T-cell (primary cell): ENCODE results near the gene ZFAND4. TPM values are rescaled to one million over a fixed set of nuclear protein-coding genes. Genes with fewer than 3 reads are reported as not detected.
"Not testable (repeated sequence)": the region's sequence is repeated elsewhere in the genome, so short reads cannot be mapped to it uniquely, and the experiment has no call there.

Source experiments
- ATAC-seq, 4 experiments: fragments of 200-7000 bp in 3 of 4; fragments of 150-1000 bp in 1 of 4; cut with Tn5 transposase; replicated peaks in 1 of 4; 1 replicate in 3 of 4; 2 replicates in 1 of 4; pipeline ENCODE4 v1.10.0; 2021; ENCODE audit warnings: moderate library complexity in 3 of 4, mild to moderate bottlenecking in 2 of 4, moderate number of reproducible peaks in 1 of 4
- CTCF ChIA-PET, 2 donors: fragments of 300-600 bp; sonication (Branson Sonifier 250); formaldehyde crosslinking; loops; one replicate each; lab custom pipeline; 2022; ENCODE audit warnings: antibody characterized with exemption in 2 of 2; lab: Charles Lee
- POLR2A ChIA-PET, 2 donors: fragments of 300-600 bp; sonication (Branson Sonifier 250); formaldehyde crosslinking; loops; one replicate each; lab custom pipeline; 2022; ENCODE audit warnings: antibody characterized with exemption in 2 of 2; lab: Charles Lee
- DNase-seq, 35 experiments: peaks; one replicate each; pipeline versions ENCODE4 v3.0.0 to v3.0.0-alpha.2; 2013 to 2023
- H3K27ac ChIP-seq: one replicate; pipeline ENCODE4 v1.5.1; 2013; ENCODE audit warnings: low read length
- H3K27me3 ChIP-seq, 2 experiments: replicated peaks in 1 of 2; 1 replicate in 1 of 2; 2 replicates in 1 of 2; pipeline versions ENCODE4 v1.6.1 to v1.7.0; 2013; ENCODE audit warnings: low read length in 1 of 2, mixed read lengths in 1 of 2; ENCODE audit not compliant: control insufficient read depth in 2 of 2, insufficient read depth in 2 of 2; ENCODE audit errors: extremely low read depth in 1 of 2
- H3K36me3 ChIP-seq, 2 donors: 1 replicate in 1 of 2; 2 replicates in 1 of 2; pipeline versions ENCODE4 v1.6.1 to v1.7.0; 2013; ENCODE audit warnings: low read length in 1 of 2; ENCODE audit not compliant: control insufficient read depth in 2 of 2, insufficient read depth in 1 of 2; ENCODE audit errors: extremely low read depth in 1 of 2
- H3K4me1 ChIP-seq, 2 experiments: 1 replicate in 1 of 2; 2 replicates in 1 of 2; pipeline versions ENCODE4 v1.6.1 to v1.7.0; 2013; ENCODE audit warnings: low read length in 2 of 2, mixed read lengths in 1 of 2; ENCODE audit not compliant: insufficient read depth in 2 of 2, control insufficient read depth in 1 of 2; ENCODE audit errors: extremely low read depth in 1 of 2
- H3K4me3 ChIP-seq, 2 donors: 1 replicate in 1 of 2; 2 replicates in 1 of 2; pipeline versions ENCODE4 v1.5.1 to v1.7.0; 2013; ENCODE audit warnings: mild to moderate bottlenecking in 2 of 2, low read length in 1 of 2, moderate library complexity in 1 of 2; ENCODE audit not compliant: control insufficient read depth in 1 of 2; ENCODE audit errors: extremely low read depth in 1 of 2
- H3K9me3 ChIP-seq: 2 replicates; pipeline ENCODE4 v1.7.0; 2013
- H3K27ac Mint-ChIP-seq, 2 donors: one replicate each; pipeline ENCODE4 v1.8.0; 2020 to 2021; ENCODE audit warnings: mild to moderate bottlenecking in 2 of 2, mixed read lengths in 2 of 2
- H3K27me3 Mint-ChIP-seq, 2 donors: one replicate each; pipeline ENCODE4 v1.8.0; 2021 to 2022; ENCODE audit warnings: mixed read lengths in 2 of 2
- H3K36me3 Mint-ChIP-seq: one replicate; pipeline ENCODE4 v1.8.0; 2021; ENCODE audit warnings: mixed read lengths
- H3K4me1 Mint-ChIP-seq, 3 donors: one replicate each; pipeline ENCODE4 v1.8.0; 2020 to 2022; ENCODE audit warnings: mixed read lengths in 3 of 3, mild to moderate bottlenecking in 1 of 3
- H3K4me3 Mint-ChIP-seq, 3 donors: one replicate each; pipeline ENCODE4 v1.8.0; 2020 to 2022; ENCODE audit warnings: mild to moderate bottlenecking in 3 of 3, mixed read lengths in 3 of 3, moderate library complexity in 3 of 3
- H3K9me3 Mint-ChIP-seq, 3 donors: one replicate each; pipeline ENCODE4 v1.8.0; 2020 to 2022; ENCODE audit warnings: mixed read lengths in 3 of 3
- WGBS: methylation state at CpG from one replicate; pipeline ENCODE4 v1.1.5; 2013; ENCODE audit warnings: missing lambda C conversion rate; ENCODE audit not compliant: insufficient coverage; 5-methylcytosine and 5-hydroxymethylcytosine counted together
- total RNA-seq, 35 experiments: library from RNA in 6 of 35; stranded (reverse) in 6 of 35; fragments of 120-200 nt in 1 of 35; gene quantifications; one replicate each; pipeline versions ENCODE4 v1.2.1 to v1.2.4 and lab custom pipeline; 2013 to 2026

The ZFAND4 gene
- total RNA-seq, 5 donors from 2014 or later (not counting 1 experiment from before 2014, with no cell fraction given) = 26.8 to 32.1 (median 30.6) TPM

DNA sequence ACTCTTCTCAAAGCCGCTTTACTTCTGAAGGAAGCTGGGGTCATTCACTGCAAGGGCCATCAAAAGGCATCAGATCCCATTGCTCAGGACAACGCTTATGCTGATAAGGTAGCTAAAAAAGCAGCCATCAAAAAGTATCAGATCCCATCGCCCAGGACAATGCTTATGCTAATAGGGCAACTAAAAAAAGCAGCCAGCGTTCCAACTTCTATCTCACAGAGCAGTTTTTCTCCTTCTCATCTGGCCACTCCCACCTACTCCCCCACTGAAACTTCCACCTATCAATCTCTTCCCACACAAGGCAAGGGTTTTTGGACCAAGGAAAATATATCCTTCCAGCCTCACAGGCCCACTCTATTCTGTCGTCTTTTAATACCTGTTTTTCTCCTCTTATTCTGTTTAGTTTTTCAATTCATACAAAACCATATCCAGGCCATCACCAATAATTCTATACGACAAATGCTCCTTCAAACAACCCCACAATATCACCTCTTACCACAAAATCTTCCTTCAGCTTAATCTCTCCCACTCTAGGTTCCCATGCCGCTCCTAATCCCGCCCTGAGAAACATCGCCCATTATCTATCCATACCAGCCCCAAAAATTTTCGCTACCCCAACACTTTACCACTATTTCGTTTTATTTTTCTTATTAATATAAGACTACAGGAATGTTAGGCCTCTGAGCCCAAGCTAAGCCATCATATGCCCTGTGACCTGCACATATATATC, 97.4 kb downstream of the ZFAND4 start:
- 96% methylated on average over 5 of the region's 11 CpGs for WGBS
- H3K4me1 ChIP-seq, H3K9me3 Mint-ChIP-seq, H3K27ac ChIP-seq, H3K9me3 ChIP-seq, H3K36me3 ChIP-seq, H3K27me3 ChIP-seq, H3K4me3 Mint-ChIP-seq, H3K4me3 ChIP-seq, ATAC-seq, H3K27ac Mint-ChIP-seq, DNase-seq, H3K27me3 Mint-ChIP-seq: not testable (repeated sequence)
- peaks cover 27 to 35% (median 28%) of the 10 kb centered on the region in 3 donors for H3K4me1 Mint-ChIP-seq
- ChIA-PET CTCF (interaction anchor here in 1 of 2 donors (0.6 kb wide), 1 partner anchor 57 kb away, joined by 4 read pairs; no protein-coding TSS in a partner anchor), POLR2A (interaction anchor here in 1 of 2 donors (1.2 kb wide), 1 partner anchor 15 kb away, joined by 3 read pairs; no protein-coding TSS in a partner anchor)
- peaks cover 13% of the 10 kb centered on the region for H3K36me3 Mint-ChIP-seq

DNA sequence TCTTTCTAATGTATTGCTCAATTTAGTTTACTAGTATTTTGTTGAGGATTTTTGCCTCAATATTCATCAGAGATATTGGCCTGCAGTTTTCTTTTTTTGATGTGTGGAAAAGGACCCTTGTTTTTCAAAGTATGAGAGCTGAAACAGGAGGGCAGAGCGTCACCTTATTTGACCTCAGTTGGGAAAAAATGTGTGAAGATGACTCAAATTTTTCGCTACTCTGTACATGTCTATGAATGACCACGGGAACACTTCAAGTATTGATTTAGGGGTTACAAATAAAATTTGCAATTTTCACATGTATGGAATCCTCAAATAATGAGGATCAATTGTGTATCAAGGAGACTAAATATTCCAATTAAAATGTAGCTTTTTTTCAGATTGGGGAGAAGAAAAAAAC, 103.1 kb downstream of the ZFAND4 start:
- H3K4me3 Mint-ChIP-seq = no peak overlapping the region
- H3K9me3 Mint-ChIP-seq = no peaks in the 10 kb centered on the region
- Histone ChIP-seq H3K4me1 (no peaks in the 10 kb centered on the region), H3K9me3 (no peaks in the 10 kb centered on the region), H3K27ac (no peak overlapping the region), H3K4me3 (no peak overlapping the region), H3K36me3 (no peaks in the 10 kb centered on the region), H3K27me3 (no peaks in the 10 kb centered on the region)
- no peak for DNase-seq
- H3K36me3 Mint-ChIP-seq = peaks cover 21% of the 10 kb centered on the region
- ChIA-PET CTCF (no interaction called here), POLR2A (interaction anchor here in 1 of 2 donors (1.2 kb wide), 1 partner anchor 25 kb away, joined by 3 read pairs; no protein-coding TSS in a partner anchor)
- no CpG with 5 or more reads among the region's 3 CpGs for WGBS
- H3K27ac Mint-ChIP-seq = no peak overlapping the region
- no peak for ATAC-seq
- H3K4me1 Mint-ChIP-seq = peaks cover 46 to 56% (median 48%) of the 10 kb centered on the region in 3 donors
- peaks cover 0 to 1% of the 10 kb centered on the region in 2 donors for H3K27me3 Mint-ChIP-seq

DNA sequence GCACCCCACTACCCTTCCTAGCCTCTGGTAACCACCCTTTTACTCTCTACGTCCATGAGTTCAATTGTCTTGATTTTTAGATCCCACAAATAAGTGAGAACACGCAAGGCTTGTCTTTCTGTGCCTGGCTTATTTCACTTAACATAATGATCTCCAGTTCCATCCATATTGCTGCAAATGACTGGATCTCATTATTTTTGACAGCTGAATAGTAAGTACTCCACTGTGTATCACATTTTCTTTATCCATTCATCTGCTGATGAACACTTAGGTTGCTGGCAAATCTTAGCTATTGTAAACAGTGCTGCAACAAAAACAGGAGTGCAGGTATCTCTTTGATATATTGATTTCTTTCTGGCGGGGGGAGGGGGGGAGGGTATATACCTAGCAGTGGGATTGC, 106.2 kb downstream of the ZFAND4 start:
- no peak overlapping the region for H3K27ac Mint-ChIP-seq

More for the DNA sequence above, 106.2 kb downstream of the ZFAND4 start:
- WGBS = 100% methylated on average over 2 of the region's 3 CpGs
- peaks cover 14% of the 10 kb centered on the region for H3K36me3 Mint-ChIP-seq
- H3K4me1 Mint-ChIP-seq = peaks cover 50 to 71% (median 53%) of the 10 kb centered on the region in 3 donors
- H3K9me3 Mint-ChIP-seq = no peaks in the 10 kb centered on the region
- Histone ChIP-seq H3K36me3 (no peaks in the 10 kb centered on the region), H3K4me3 (no peak overlapping the region), H3K27me3 (no peaks in the 10 kb centered on the region), H3K27ac (no peak overlapping the region), H3K4me1 (no peaks in the 10 kb centered on the region), H3K9me3 (no peaks in the 10 kb centered on the region)
- no peak for ATAC-seq
- ChIA-PET POLR2A (no interaction called here), CTCF (interaction anchor here in 1 of 2 donors (0.6 kb wide), 1 partner anchor 17 kb away, joined by 4 read pairs; no protein-coding TSS in a partner anchor)
- DNase-seq = no peak
- no peaks in the 10 kb centered on the region for H3K27me3 Mint-ChIP-seq
- no peak overlapping the region for H3K4me3 Mint-ChIP-seq

Other genes with a start within 250 kb of the ZFAND4 start
- gene WASHC2C, start 54.5 kb upstream of the ZFAND4 start, total RNA-seq = 10 to 100 TPM; 51.3 to 66.6 (median 62.5) TPM
- gene AGAP4, start 174.7 kb upstream of the ZFAND4 start, total RNA-seq = 10 to 100 TPM; 29.7 to 37.1 (median 35.1) TPM